ENCODE results near the gene VEZT.
A peak's percentile ranks its signal among the peaks of the same experiment; 100 is the strongest.
"Not testable (repeated sequence)": the region's sequence is repeated elsewhere in the genome, so short reads cannot be mapped to it uniquely, and the experiment has no call there.

The VEZT gene, protein sequence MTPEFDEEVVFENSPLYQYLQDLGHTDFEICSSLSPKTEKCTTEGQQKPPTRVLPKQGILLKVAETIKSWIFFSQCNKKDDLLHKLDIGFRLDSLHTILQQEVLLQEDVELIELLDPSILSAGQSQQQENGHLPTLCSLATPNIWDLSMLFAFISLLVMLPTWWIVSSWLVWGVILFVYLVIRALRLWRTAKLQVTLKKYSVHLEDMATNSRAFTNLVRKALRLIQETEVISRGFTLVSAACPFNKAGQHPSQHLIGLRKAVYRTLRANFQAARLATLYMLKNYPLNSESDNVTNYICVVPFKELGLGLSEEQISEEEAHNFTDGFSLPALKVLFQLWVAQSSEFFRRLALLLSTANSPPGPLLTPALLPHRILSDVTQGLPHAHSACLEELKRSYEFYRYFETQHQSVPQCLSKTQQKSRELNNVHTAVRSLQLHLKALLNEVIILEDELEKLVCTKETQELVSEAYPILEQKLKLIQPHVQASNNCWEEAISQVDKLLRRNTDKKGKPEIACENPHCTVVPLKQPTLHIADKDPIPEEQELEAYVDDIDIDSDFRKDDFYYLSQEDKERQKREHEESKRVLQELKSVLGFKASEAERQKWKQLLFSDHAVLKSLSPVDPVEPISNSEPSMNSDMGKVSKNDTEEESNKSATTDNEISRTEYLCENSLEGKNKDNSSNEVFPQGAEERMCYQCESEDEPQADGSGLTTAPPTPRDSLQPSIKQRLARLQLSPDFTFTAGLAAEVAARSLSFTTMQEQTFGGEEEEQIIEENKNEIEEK

DNA sequence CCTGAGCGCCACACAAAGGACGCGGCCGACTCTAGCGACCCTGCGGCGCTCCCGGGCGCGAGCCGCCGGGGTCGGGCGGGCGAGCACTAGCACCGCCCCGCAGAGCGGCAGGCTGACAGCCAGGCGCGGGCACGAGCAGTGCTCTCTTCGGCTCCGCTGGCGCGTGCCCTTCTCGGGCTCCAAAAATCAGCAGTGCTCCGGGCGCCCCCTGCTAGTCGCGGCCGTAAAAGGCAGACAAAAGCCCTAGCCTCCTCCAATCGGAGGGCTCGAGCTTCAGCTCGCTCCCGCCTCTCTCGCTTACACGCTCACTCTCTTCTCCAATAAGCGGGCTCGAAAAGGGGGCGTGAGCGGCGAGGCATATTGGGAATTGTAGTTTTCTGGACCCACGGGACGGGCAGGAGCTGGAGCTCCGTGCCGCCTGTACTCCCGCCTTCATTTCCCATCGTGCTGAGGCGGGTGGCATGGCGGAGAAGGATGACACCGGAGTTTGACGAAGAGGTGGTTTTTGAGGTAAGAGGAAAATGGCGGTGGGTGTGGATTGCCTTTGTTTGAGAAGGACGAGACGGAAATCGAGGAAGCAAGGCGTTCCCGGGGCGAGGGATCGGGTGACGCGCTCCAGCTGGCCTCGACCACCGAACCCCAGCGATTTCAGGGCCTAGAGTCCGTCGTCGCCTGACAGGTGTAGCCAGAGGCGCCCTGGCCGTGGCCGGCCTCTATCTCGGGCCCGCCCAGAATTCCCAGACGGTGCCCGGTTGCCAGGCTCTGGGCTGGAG is at the start of gene VEZT, which contains the start of gene FGD6:
TSS of gene VEZT (plus strand) at position 431 of the 773 bp plus-strand sequence. CDS start at position 475, 44 bp downstream.
TSS of gene FGD6 (minus strand) at position 91 of the 773 bp plus-strand sequence. CDS start 227 bp downstream, outside the sequence.
- peak; percentile 96 to 99 for DNase-seq

DNA sequence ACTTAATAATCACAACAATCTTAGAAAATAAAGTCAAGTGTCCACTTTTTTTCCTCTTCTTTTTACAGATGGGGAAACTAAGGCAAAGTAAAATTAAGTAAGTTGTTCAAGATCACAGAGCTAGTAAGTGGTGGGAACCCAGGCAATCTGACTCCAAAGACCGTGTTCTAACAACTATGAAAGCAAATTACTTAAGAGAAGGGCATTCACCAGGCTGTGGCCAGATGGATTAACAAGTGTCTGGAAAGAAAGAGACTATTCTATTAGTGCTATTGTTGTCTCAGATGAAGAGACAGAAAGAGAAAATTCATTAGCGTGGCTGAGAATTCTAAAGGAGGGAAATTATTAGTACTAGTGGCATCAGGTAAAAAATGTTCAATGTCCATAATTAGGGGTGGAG is 48.9 kb upstream of the VEZT start:
- no peak for DNase-seq

DNA sequence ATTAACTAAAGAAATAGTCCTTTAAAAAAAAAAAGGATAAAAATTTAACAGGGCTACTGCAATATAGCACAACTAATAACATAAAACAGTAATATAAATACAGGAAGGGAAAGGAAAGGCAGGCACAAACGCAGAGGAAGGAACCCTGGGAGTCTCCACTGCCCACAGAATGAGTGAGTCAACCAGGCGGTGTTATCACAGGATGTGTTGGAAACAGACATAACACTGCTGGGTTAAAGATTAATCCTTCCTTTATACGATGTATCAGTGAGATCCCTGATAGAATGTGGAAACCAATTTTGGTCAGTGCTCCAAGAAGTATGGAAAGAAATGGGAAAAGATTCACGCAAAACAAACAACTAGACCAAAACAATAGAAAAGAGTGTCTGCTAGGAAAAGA is 48.2 kb upstream of the VEZT start:
- no peak for DNase-seq

DNA sequence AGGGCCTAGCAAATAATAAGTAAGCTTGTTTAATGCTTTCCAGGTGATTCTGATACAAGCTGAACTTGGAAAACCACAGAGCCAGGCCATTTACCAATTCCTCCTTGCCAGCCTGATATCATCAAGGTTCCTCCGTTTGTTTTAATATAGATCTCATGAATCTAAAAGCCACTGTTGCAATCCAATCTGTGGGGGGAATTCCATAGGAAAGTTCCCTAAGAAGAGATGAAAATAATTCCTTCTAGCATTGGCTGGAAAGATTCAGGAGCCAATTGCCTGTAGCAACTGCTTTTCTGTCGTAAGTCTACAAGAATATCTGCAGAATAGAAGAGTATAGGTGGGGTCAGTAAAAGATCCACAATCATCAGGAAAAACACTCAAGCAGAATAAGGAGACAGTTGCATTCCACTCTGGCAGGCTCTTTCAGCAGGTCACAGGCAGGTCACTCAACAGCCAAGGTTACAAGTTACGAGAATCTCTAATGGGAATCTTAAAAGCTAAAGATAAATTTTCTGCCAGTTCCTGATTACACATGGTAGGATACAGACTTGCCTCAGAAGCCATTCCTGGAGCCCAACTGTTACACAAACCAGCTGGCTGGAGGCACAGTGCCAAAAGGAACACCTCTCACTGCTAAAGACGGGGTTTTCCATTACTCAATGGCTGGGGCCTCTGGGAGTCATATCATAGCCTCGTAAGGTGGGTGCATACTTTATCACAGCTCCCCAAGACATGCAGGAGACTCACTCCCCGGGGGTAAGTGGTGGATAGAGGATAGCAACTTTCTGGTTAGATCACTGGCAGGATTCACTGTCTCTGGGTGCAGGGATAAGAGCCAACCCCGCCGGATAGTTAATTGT is 44.0 kb upstream of the VEZT start:
- DNase-seq: peak in 1 of 2 experiments; percentile 4

DNA sequence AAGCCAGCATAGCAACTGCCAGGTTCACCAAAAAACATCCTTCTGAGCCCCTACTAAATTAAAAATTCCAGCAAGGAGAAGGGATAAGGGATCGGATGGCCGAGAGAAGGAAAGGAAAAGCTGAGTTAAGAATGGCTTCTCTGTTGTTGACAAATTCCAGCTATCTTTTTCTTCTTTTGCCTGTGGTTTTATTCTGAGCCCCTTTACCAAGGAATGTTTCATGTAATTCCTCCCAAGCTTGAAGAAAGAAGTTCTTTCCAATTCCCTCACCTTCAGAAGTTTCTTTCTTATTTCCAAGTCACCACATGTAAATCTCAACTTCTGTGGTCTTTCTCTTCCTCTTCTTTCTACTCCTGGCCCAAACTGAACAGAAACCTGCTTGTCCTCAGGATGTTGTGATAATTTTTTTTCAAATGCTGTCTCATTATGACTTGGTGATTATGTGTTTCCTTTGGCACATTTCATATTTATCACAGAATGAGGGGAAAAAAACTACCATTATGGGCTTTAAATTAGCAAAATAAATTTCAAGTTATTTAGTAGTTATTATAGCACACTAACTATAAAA is 40.3 kb upstream of the VEZT start:
- no peak for DNase-seq

GRCh38 chr12:95178136-95178535 is 39.5 kb upstream of the VEZT start:
- no peak for DNase-seq

GRCh38 chr12:95179011-95179410 is 38.6 kb upstream of the VEZT start:
- no peak for DNase-seq

DNA sequence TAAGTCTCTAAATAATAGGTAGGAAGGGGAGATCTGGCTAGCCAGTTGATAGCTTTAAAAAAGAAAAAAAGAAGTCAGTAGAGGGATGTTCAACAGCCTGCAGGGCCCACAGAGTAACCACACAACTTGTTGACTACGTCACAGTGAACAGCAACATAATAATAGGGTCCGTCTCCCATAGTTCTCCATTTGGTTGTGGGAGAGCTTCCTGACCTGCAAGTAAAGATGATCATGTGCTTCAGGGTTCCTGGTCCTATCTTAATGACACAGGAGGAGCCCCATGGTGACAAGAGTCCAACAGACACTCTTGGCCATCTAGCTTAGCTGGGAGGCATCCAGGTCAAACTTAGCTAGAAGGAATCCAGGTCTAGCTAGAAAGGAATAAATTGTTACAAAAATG is 36.5 kb upstream of the VEZT start:
- DNase-seq: no peak

DNA sequence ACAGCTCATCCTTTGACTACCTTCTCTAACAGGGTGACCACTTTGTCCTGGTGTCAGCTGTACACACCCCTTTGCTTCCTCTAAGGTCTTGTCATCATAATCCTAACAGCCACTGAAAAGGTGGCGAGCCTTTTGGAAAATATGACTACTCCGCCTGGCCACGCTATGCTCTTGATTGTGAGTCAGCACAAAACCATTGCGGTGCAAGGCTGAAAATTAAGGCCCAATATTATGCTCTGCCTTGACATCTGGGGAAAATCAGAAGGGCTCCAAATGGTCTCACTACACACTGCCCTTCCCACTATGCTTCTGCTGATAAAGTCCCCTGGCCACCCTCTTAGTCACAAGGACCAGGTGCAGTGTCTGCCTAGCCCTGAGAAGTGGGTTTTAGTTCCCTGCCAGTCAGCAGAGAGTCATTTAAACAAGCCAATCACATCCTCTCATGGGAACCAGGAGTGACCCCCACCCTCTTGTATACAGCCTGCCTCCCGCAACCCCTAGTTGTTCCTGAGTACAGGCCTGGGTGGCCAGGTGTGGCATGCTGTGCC is 34.7 kb upstream of the VEZT start:
- no peak for DNase-seq

DNA sequence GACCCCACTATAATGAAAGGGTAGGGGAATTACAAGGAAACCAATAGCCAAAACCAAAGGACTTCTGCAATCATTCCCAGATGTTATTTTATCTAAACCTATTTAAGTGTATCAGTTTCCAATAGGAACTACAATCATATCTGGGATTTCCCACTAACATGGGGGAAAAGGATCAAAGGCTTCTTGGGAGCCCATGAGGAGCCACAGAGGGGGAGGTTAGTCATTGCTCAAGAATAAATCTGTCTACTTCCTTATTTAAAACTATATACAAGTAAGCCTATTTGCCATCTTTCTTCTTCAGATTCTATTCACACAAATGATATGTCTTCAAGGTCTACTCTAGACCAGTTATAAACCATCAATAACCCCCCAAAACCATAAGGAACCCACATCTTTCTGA is 33.5 kb upstream of the VEZT start:
- no peak for DNase-seq

DNA sequence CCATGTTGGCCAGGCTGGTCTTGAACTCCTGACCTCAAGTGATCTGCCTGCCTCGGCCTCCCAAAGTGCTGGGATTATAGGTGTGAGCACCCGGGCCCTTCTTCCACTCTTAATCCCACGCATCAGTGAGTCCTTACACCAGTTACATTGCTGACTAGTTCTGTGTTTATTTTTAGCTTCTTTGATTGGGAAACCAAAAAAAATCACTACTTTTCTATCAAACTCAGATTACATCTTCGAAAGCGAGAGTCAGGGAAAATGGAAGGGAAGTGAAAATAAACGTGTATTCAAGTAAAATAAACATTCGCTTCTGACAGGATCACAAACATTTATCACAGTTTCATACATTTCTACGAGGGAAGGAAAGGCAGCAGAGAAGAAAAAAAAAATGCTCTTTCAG is 32.5 kb upstream of the VEZT start:
- DNase-seq: no peak

DNA sequence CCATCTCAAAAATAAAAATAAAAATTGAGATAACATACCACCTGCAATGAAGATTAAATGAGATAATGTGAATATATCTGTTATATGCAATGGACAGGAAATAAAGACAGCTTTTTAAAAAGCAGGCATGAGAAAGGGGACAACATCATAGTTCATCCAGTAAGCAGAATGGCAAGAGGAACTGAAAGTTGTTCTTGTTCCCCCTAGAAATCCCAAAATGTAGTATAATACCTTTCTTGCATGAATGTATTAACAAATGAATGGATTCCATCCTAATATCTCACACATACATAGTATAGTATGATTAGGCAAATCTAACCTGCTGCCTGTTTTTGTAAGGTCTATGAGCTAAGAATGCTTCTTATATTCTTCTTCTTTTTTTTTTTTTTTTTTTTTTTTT is 31.8 kb upstream of the VEZT start:
- DNase-seq: no peak

DNA sequence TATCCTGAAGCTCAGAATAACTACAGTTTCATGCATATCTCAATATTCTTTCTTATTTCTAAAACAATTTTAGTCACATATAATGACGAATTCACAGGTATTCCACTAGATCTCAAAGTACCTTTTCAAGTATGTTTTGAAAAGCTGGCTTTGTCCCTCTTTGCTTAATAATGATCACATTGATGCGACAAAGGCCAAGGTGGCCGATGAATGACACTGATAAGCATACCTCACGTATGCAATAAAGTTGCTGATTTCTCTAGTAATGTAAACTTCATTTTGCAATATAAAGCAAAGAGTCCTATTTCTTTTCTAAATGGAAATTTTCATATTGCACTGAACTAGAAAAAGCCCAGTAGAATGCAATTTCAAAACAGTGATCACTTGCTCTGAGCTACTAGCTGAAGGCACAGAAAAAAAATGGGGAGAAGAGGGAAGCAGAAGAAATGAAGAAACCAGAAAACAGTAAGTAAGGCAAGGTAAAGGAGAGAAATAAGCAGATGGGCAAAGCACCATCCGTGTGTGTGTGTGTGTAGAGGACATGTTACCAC is 29.7 kb upstream of the VEZT start:
- no peak for DNase-seq

DNA sequence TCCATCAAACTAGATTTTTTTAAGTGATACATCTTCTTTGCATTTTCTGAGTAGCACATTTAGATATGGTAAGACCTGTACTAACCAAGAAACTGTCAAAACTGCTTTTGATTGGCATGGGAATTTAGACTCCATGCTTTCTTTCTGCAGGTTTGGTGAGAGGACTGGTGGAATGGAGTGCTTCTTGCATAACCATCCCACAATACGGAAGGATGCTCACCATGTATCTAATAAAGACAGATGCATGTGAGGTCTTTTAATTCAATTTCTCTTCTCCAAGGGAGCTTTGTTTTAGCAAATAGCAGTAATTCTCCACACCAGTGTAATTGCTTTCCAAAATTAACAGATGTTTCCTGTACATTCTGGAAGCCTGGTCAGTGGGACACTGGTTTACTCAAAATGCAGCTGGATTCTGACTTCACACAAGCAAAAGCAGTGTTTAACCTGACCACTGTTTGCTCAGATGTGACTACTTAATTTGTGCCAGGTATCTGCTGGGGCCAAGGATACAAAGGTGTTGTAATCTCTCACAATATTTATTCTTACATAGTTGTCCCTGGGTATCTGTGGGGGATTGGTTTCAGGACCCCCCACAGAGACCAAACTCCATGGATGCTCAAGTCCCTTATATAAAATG is 26.4 kb upstream of the VEZT start:
- no peak for DNase-seq

- DNase-seq: no peak
Measured at GRCh38 chr12:95192271-95192670, 25.3 kb upstream of the VEZT start.

- no peak for DNase-seq
Measured at GRCh38 chr12:95193139-95193538, 24.5 kb upstream of the VEZT start.

DNA sequence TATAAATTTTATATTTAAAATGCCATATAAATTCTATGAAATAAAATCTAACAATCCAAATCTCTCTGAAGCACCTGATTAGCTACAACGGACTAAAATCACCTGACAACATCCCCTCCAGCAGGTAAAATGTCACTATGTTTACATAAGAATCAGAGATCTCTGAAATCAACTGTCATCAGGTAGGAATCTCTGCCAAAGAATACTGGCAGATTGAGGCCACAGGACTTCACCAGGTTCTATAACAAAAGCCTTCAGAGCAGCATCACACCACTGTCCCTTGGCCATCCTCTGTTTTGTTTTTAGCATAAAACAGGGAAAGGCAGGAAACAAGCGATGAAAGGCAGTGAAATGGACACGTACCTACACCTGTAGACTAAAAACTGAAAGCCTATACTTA is 22.5 kb upstream of the VEZT start:
- no peak for DNase-seq

GRCh38 chr12:95196875-95197569 is 20.6 kb upstream of the VEZT start:
- not testable (repeated sequence) for DNase-seq

GRCh38 chr12:95197636-95198035 is 20.0 kb upstream of the VEZT start:
- DNase-seq: no peak

- no peak for DNase-seq
Measured at GRCh38 chr12:95198914-95199313, 18.7 kb upstream of the VEZT start.

All from cerebellar nuclear complex (tissue), 1 donor.